Panc1 (cell line): ENCODE data around the gene BLM.

Source experiments
- CTCF ChIP-seq: fragments of 450-650 bp; IDR thresholded peaks from 2 replicates; pipeline ENCODE4 v1.5.1; 2017; ENCODE audit warnings: mild to moderate bottlenecking
- POLR2AphosphoS5 ChIP-seq: IDR thresholded peaks from 2 replicates; pipeline ENCODE4 v1.6.1; 2012; ENCODE audit warnings: mild to moderate bottlenecking, low read depth, low read length, moderate library complexity
- REST ChIP-seq, 2 experiments: IDR thresholded peaks; 2 replicates each; pipeline ENCODE4 v1.6.1; 2011 to 2012; ENCODE audit warnings: low read depth in 2 of 2, control low read depth in 1 of 2, low read length in 1 of 2, mild to moderate bottlenecking in 1 of 2, moderate library complexity in 1 of 2; ENCODE audit not compliant: insufficient read depth in 1 of 2
- SIN3A ChIP-seq: IDR thresholded peaks from 2 replicates; pipeline ENCODE4 v1.6.1; 2012; ENCODE audit warnings: low read depth, mild to moderate bottlenecking, low read length, moderate library complexity, borderline replicate concordance; ENCODE audit not compliant: insufficient read depth

- TF ChIP-seq POLR2AphosphoS5 (no peak), CTCF (no peak), REST (IDR thresholded peaks at IDR 0.05; ENCODE audit: insufficient read depth in 1 of 2, low read depth in 2 of 2, low read length in 1 of 2) (no peak), SIN3A (no peak)
Observed at GRCh38 chr15:90743407-90743806, 26.3 kb downstream of the BLM start.
